Gastrocnemius medialis (tissue), 4 donors: ENCODE results near the gene NREP. TPM values are rescaled to one million over a fixed set of nuclear protein-coding genes. Genes with fewer than 3 reads are reported as not detected.
A peak's percentile ranks its signal among the peaks of the same experiment; 100 is the strongest.

ENCODE experiments used
- ATAC-seq, 2 donors: fragments of 150-250 bp; one replicate each; pipeline ENCODE4 v1.9.1; 2016
- DNase-seq, 2 donors: peaks; one replicate each; pipeline ENCODE4 v3.0.0-alpha.2; 2019
- H3K27ac ChIP-seq, 4 donors: fragments of 200-600 bp; sonication (generic); 1 replicate in 1 of 4; 2 replicates in 3 of 4; pipeline ENCODE4 v1.5.1; 2016 to 2018; ENCODE audit warnings: mild to moderate bottlenecking in 2 of 4, moderate library complexity in 1 of 4
- H3K27me3 ChIP-seq, 3 donors: fragments of 200-600 bp; sonication (generic) in 2 of 3; 1 replicate in 1 of 3; 2 replicates in 2 of 3; pipeline versions ENCODE4 v1.5.1 to v1.6.0; 2016 to 2019; ENCODE audit warnings: mild to moderate bottlenecking in 1 of 3, moderate library complexity in 1 of 3
- H3K36me3 ChIP-seq, 2 donors: fragments of 200-600 bp; sonication (generic) in 1 of 2; one replicate each; pipeline ENCODE4 v1.5.1; 2017 to 2018
- H3K4me1 ChIP-seq, 2 donors: fragments of 200-600 bp; sonication (generic) in 1 of 2; one replicate each; pipeline ENCODE4 v1.5.1; 2016 to 2017; ENCODE audit warnings: mild to moderate bottlenecking in 2 of 2
- H3K4me3 ChIP-seq, 4 donors: fragments of 200-600 bp; sonication (generic) in 3 of 4; 1 replicate in 1 of 4; 2 replicates in 3 of 4; pipeline ENCODE4 v1.5.1; 2016 to 2019; ENCODE audit warnings: mild to moderate bottlenecking in 2 of 4
- H3K9me3 ChIP-seq, 3 donors: fragments of 200-600 bp; sonication (generic) in 2 of 3; 1 replicate in 1 of 3; 2 replicates in 2 of 3; pipeline ENCODE4 v1.5.1; 2016 to 2019
- POLR2A ChIP-seq, 2 donors: fragments of 450-650 bp; IDR thresholded peaks; one replicate each; pipeline ENCODE4 v1.6.1; 2017; ENCODE audit warnings: antibody characterized with exemption in 2 of 2, mild to moderate bottlenecking in 2 of 2, moderate library complexity in 2 of 2
- in situ Hi-C, 4 donors: fragments of 200-750 bp; cut with MboI; loops; one replicate each; pipeline versions ENCODE4 v1.15.0 to v1.8.0; 2017; ENCODE audit warnings: low sequenced_read_pairs in 4 of 4
- intact Hi-C: fragments of 100-400 bp; cut with DNase I; formaldehyde crosslinking; loops from one replicate; pipeline ENCODE4 v1.15.1; 2023; ENCODE audit warnings: low total_unique reads
- total RNA-seq, 4 donors: library from RNA; depleted of rRNA; stranded (reverse); fragments of >200 nt; gene quantifications; one replicate each; pipeline versions ENCODE4 v1.1.0 to v1.2.3, GENCODE V29; 2016
- TF ChIP-seq, protein P1 (sequence below), 5 experiments: fragments of 450-650 bp in 3 of 5; fragments of 200-600 bp in 2 of 5; sonication (generic) in 2 of 5; IDR thresholded peaks in 4 of 5; conservative IDR thresholded peaks in 1 of 5; 1 replicate in 4 of 5; 2 replicates in 1 of 5; pipeline ENCODE4 v1.5.1; 2016 to 2019; ENCODE audit warnings: antibody characterized with exemption in 5 of 5, mild to moderate bottlenecking in 3 of 5, moderate library complexity in 3 of 5

The NREP gene, protein sequence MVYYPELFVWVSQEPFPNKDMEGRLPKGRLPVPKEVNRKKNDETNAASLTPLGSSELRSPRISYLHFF
- 1 to 10 TPM in 3 of 4 donors, under 1 TPM in 1; 0.85 to 2.9 (median 1.8) TPM for total RNA-seq

DNA sequence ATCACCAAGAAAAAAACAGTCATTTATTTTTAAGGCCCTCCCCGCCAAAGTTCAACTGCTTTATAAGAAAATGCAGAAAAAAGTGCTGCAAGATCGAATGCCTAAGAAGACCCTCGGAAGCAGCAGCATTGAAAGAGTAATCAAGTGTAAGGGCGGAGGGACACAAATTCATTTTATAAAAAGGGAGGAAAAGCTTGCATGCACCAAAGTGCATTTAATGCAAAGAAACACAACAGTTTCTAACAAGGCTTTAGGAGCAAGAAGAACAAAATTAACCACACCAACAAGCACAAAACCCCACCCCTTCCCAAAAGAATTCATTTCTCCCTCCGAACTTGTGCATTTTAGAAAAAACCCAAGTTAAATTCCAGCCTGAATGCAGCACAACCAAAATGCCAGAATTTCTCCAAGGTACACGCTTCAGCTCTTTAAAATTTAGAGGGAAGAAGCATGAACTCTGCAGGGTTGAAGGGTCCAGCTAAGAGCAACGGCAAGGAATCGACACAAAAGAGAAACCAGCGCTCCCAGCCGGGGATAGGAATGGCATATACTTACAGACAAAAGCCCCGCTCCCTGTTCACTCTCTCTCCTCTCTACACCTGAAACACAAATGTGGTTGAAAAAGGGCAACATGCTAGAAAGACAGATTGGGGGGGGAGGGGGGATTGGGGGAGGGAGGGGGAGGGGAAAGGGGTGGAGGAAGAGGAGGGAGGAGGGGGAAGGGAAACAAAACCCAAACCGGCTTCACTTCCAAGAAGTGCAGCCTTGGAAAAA lies at the start of gene NREP:
Gene NREP, minus strand, starts transcription at position 614 of the 774 bp plus-strand sequence. CDS start 1,422 bp downstream, outside the sequence.
- peak within 1 kb of the TSS; percentile 49 to 75 (median 64) for H3K4me3 ChIP-seq
- H3K9me3 ChIP-seq = no peaks in the 10 kb centered on the region
- peak within 1 kb of the TSS; percentile 74 to 94 (median 90) for H3K27ac ChIP-seq
- in situ Hi-C loops = loop anchor here in 3 of 4 donors (10.0 kb wide), 2 partner anchors 202 to 388 kb away; no protein-coding TSS in a partner anchor
- DNase-seq = no peak
- ATAC-seq = no peak
- H3K4me1 ChIP-seq = peaks cover 42 to 52% of the 10 kb centered on the region in 2 donors
- no peaks in the 10 kb centered on the region for H3K27me3 ChIP-seq
- H3K36me3 ChIP-seq = no peaks in the 10 kb centered on the region
- TF ChIP-seq, protein P1, sequence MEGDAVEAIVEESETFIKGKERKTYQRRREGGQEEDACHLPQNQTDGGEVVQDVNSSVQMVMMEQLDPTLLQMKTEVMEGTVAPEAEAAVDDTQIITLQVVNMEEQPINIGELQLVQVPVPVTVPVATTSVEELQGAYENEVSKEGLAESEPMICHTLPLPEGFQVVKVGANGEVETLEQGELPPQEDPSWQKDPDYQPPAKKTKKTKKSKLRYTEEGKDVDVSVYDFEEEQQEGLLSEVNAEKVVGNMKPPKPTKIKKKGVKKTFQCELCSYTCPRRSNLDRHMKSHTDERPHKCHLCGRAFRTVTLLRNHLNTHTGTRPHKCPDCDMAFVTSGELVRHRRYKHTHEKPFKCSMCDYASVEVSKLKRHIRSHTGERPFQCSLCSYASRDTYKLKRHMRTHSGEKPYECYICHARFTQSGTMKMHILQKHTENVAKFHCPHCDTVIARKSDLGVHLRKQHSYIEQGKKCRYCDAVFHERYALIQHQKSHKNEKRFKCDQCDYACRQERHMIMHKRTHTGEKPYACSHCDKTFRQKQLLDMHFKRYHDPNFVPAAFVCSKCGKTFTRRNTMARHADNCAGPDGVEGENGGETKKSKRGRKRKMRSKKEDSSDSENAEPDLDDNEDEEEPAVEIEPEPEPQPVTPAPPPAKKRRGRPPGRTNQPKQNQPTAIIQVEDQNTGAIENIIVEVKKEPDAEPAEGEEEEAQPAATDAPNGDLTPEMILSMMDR (IDR thresholded peaks at IDR 0.05 in 4 of 5, conservative IDR thresholded peaks at IDR 0.05 in 1 of 5) = no peak
- TF ChIP-seq POLR2A (IDR thresholded peaks at IDR 0.05) = no peak
- intact Hi-C loops = loop anchor here (2.0 to 10.0 kb wide), 6 partner anchors 206 to 1019 kb away; partner anchors contain the start of gene SLC25A46

DNA sequence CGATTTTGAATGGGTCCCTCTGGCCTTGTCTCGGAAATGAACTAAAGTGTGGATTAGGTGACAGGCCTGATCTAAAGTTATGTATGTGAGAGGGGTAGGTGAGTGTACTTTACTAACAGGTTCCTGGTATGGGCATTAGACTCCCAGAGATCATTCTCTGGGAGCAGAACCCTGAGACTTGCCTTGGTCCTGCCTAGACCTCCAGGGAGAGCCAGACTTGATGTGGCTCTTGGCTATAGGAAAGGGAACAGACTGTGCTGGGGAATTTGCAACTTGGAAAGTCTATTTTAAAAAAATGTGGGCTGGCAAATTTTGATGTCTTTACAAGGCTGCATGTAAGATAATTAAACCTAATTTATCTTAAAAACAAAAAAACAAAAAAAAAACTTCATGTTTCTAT lies 49.8 kb upstream of the NREP start:
- no peaks in the 10 kb centered on the region for H3K9me3 ChIP-seq
- H3K4me3 ChIP-seq = no peak overlapping the region
- no peak for ATAC-seq
- no peaks in the 10 kb centered on the region for H3K4me1 ChIP-seq
- no peaks in the 10 kb centered on the region for H3K27me3 ChIP-seq
- intact Hi-C loops = no loop called here
- no peak for DNase-seq
- in situ Hi-C loops = no loop called here
- no peak for TF ChIP-seq POLR2A (IDR thresholded peaks at IDR 0.05)
- TF ChIP-seq, protein P1 (IDR thresholded peaks at IDR 0.05 in 4 of 5, conservative IDR thresholded peaks at IDR 0.05 in 1 of 5) = no peak
- no peaks in the 10 kb centered on the region for H3K36me3 ChIP-seq
- no peak overlapping the region for H3K27ac ChIP-seq

DNA sequence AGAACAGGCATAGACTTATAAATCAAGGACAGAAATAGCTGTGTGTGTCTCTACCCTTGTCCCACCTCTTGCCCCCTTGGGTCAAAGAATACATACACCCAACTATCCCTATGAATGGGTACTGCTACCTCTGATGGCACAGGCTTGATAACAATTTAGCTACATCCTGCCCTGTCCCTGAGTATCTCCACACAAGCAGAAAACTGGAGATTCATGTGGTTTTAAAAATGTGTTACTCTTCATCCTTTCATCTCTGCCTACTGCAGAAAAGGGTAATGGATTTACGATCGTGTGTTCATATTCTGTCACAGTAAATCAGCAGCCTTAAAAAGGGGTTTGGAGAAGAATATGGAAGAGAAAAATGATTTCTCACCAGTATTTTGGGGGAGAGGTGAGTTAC lies 49.2 kb upstream of the NREP start:
- Histone ChIP-seq H3K27ac (no peak overlapping the region), H3K36me3 (no peaks in the 10 kb centered on the region), H3K9me3 (no peaks in the 10 kb centered on the region), H3K27me3 (no peaks in the 10 kb centered on the region), H3K4me3 (no peak overlapping the region), H3K4me1 (no peaks in the 10 kb centered on the region)
- ATAC-seq (no peak), DNase-seq (no peak)
- intact Hi-C loops (no loop called here), in situ Hi-C loops (no loop called here)
- TF ChIP-seq POLR2A (IDR thresholded peaks at IDR 0.05) = no peak
- TF ChIP-seq, protein P1 (IDR thresholded peaks at IDR 0.05 in 4 of 5, conservative IDR thresholded peaks at IDR 0.05 in 1 of 5) = no peak

DNA sequence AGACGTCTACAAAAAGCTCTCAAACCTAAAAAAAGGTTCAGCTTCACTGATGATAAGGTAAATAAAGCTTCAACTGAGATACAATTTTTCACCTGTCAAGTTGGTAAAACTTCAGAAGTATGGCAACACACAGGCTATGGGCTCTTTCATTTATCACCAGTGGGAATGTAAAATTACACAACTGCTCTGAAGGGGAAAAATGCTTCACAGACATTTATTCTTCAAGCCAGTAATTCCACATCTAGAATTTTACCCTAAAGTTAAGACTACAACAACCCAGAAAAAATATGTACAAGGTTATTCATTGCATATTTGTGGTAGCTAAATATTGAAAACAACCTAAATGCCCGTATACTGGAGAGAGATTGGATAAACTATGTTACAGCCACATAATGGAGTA lies 48.1 kb upstream of the NREP start:
- H3K27me3 ChIP-seq = no peaks in the 10 kb centered on the region
- H3K9me3 ChIP-seq = no peaks in the 10 kb centered on the region
- H3K4me1 ChIP-seq = no peaks in the 10 kb centered on the region
- H3K27ac ChIP-seq = no peak overlapping the region
- ATAC-seq (no peak), DNase-seq (no peak)
- H3K36me3 ChIP-seq = no peaks in the 10 kb centered on the region
- H3K4me3 ChIP-seq = no peak overlapping the region
- in situ Hi-C loops (no loop called here), intact Hi-C loops (no loop called here)
- TF ChIP-seq, protein P1 (IDR thresholded peaks at IDR 0.05 in 4 of 5, conservative IDR thresholded peaks at IDR 0.05 in 1 of 5) = no peak
